ENCODE results near the gene SRRM4.
A peak's percentile ranks its signal among the peaks of the same experiment; 100 is the strongest.
"Not testable (repeated sequence)": the region's sequence is repeated elsewhere in the genome, so short reads cannot be mapped to it uniquely, and the experiment has no call there.

The SRRM4 gene

DNA sequence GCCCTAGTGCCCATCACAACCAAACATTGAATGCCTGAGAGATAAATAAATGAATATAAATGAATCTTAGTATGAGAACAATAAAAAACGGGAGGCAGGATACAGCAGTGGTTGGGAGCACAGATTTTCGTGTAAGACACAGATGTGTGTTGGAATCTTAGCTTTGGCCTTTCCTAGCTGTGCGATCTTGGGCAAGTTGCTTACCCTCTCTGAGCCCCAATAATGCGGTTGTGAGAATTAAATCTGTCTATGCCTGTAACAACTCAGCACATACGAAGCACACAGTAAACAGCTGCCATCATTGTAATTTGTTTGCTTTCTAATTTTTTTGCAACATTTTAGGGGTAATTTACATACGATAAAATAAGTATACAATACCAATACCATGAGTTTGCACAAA lies 89.8 kb downstream of the SRRM4 start:
- DNase-seq = no peak

DNA sequence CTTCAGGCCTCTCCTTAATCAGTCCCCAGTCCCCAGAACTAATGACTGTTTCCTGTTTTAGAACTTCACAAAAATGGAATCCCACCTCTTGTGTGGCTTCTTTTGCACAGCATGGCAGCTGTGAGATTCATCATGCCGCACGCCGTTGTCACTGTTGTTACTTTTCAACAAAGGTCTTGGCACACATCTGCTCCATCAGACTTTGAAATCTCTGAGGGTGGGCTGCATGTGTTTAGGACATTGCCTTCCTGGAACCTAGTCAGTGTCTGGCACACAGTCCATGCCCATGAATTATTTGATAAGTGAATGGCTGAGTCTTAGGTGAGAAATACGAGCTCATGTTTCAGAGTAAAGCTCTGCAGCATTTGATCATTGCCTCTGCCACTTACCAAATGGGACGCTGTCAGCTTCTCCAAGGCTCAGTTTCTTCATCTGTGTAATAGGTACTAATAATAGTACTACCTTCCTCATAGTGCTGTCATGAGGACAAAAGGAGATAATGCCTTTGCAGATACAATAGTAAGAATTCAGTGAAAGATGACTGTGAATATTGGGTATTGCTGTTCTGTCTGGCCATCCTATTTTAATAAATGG lies 90.4 kb downstream of the SRRM4 start:
- DNase-seq = no peak

DNA sequence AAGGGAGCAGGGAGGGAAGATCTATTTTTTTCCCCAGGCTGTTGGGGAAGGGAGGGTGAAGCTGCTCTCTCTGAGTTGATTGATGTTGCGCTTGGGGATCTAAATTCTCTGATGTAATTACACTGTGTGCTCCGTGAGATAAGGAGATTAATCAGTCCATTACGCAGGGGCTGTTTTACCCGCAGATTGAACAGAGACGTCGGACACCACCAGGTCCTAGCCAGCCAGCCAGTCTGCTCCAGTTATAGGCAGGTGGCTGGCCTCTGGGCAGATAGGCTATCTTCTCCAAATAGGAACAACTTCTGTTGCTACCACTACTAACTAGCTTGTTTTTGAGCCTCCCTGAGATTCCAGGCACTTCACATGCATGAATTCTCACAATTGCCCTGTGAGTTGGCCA lies 91.1 kb downstream of the SRRM4 start:
- DNase-seq = no peak

DNA sequence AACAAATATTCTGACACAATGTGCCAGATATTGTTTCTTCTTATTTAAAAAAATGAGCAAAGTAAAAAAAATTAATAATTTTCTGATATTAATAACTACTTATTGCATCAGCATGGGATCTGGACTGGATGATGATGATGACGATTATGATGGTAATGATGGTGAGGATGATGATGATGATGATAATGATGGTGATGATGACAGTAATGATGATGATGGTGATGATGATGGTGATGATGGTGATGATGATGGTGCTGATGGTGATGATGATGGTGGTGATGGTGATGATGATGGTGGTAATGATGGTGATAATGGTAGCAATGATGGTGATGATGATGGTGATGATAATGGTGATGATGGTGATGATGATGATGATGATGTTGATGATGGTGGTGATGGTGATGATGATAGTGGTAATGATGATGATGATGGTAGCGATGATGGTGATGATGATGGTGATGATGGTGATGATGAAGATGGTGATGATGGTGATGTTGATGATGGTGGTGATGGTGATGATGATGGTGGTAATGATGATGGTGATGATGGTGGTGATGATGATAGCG lies 94.0 kb downstream of the SRRM4 start:
- DNase-seq = no peak

DNA sequence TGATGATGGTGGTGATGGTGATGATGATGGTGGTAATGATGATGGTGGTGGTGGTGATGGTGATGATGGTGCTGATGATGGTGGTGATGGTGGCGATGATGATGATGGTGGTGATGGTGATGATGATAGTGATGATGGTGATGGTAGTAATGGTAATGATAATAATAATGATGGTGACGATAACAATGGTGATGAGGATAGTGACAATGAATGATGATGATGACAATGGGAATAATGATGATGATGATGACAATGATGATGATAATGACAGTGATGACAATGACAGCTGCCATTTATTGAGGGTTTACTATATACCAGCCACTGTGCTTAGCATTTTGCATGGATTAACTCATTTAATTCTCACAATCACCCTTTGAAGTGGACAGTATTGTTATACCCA lies 94.6 kb downstream of the SRRM4 start:
- DNase-seq = no peak

DNA sequence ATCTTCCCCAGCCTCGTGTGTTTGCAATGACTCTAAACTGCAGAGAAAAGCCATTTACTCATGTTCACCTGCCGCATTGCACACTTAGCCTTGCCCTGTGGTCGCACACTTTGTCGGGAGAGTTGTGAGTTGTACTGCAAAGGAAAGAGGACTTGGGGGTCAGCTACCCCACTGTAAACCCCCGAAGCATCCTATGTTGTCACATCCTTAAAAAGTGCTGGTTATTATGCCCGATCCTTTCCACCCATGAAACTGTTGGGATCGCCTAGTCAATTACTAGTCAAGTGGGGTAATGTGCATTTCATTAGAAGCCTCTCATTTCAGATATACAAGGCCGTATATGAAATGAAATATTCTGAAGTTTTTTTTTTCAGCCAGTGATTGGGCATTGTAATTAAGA lies 98.2 kb downstream of the SRRM4 start:
- DNase-seq = no peak

DNA sequence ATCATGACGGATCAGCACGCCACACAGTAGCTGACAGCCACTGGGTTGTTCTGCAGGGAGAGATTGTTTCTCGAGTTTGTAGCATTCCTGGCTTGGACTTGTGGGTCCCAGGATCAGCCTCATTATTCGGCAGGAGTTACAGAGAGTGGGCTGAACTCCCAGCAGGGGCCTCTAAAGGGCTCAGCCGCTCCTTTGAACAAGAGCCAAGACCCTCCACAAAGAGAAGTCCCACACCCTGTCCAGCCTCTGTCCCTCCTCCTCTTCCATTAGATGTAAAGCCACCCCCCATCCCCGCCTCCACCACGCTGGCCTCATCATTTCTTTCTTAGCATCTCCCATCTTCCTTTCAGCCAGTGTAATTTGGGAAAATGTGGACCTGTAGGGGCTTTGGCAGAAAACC lies 100.7 kb downstream of the SRRM4 start:
- no peak for DNase-seq

DNA sequence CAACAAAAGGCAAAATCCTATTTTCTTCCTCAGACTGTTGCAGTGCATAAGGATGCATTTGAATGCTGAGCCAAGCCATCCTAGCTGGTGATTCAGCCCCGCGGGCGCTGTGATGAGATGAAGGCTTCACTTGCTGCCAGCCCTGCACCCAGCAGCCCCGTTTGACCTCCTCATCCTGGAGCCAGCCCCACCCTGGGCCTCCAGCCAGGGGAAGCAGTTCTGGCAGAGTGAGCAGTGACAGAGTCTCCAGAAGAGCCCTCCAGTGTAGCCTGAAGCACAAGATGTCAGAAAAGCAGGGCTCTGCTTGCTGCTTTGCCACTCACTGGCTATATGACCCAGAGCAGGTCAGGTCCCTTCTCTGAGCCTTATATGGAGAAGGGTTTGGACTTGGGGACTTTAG lies 101.2 kb downstream of the SRRM4 start:
- DNase-seq = no peak

DNA sequence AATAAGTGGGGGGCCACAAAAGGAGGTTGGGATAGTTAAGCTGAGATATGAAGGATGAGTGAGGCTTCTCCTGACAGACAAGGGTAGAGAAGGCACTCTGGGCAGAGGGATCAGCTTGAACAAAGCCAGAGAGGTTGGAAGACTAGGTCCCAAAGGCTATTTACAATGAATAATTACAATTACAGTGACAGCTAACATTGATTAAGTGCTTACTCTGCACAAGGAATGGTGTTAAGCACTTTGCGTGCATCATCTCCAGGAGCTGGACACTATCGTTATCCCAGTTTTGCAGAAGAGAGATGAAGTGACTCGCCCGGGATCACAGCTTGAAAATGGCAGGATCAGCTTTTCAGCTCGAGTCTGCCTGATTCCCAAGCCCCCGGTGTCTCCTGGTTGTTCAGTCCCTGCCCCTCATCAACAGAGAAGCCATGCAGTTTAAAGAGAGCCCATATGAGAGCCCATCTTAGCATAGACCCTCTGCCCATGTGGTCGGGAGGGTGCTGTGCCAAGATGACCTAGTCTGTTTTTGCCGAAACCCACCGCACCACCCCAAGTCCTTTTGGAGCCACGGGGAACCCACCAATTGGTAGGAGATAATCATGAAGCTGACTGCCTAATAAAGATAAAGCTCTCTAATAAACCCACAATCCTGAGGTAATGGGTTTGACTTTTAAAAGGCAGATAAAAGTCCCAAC lies 107.5 kb downstream of the SRRM4 start:
- no peak for DNase-seq

DNA sequence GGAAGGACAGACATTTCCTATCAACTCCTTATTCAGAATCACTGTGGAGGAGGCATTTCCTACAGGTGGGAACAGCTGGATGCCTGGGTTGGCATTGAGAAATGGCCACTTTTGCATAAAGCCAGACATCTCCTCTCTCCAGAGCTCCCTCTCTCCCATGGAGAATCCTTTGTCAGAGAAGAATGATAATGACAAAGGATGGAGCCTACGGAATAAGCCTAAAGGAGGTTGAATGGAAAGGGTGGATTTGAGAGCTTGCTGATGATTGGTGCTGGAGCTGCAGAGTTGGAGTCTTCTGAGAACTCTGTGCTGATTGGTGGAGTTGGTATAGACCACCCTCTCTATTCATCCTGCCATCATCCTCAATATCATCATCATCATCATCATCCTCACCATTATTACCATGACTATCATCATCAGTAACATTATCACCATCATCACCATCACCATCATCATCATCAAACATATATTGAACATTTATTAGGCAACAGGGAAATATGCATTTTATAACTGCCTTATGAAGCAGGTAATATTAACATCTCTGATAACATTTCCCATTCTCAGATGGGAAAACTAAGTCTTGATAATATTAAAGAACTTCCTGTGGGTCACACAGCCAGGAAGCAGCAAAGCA lies 108.2 kb downstream of the SRRM4 start:
- DNase-seq = no peak

DNA sequence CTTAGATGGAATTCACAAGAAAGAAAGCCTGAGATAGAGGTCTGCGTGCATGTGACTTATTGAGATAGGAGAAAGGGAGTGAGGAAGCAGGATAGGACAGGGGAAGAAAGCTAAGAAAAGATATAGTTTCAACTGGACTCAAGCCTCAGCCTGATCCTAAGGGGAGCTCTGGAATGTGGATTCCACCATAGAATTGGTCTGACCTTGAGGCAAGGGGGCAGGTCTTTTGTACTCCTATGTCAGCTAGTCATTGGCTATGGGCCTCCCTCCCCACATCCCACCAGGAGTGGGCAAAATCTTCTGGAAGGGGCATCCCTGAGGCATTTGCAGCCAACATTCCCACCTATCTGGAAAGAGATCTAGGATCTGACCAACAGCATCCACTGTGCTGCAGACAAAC lies 108.9 kb downstream of the SRRM4 start:
- DNase-seq = no peak

DNA sequence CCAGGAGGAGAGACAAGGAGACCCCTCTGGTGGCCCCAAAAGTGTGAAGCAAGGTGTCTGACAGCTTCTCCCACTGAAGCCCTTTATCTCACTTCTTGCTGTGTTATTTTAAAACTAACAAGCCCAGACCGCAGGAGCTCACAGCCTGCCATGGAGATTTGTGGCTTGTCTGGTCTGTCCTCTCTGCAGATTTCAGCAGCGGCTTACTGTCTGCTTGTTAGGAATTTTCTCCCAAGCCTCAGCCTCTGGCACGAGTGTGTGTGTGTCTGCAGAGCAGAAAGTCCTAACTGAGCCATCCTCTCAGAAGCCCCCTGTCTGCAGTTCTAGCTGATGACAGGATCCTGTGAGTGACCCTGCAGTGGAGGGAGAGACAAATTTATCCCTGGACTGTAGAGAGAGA lies 109.5 kb downstream of the SRRM4 start:
- no peak for DNase-seq

DNA sequence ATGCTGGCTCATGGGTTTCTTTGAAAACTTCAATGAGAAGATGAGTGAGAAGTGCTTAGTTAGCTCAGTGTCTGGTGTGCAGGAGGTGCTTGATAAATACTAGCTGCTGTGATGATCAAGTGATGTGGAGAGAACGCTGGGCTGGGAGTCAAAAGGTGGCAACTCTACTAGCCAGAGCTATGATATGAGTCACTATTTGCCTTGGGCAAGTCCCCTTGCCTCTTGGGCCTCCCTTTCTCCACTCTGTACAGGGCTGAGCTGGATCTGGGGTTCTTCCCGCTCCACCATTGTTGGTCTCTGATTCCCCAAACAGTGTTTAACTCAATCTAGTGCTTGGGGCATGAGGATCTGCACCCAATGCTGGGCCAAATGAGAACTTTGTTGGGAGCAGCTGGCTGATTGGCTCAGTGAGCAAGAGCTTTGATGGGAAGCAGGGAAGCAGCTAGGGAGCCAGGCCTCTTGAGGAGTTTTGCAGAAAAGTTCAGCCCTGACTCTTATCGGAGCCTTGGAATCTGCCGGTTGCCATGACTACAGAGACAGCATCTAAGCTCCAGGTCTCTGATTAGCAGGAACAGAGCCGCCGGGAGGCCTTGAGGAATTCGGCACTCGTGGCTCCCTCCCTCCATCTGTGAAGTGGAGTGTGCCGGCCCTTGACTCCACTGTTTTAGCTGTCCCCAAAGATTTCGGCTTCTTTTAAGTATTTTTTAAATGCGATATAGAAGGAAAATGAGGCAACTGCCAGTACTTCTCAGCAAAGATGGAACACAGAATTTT lies 115.3 kb downstream of the SRRM4 start:
- DNase-seq = no peak

DNA sequence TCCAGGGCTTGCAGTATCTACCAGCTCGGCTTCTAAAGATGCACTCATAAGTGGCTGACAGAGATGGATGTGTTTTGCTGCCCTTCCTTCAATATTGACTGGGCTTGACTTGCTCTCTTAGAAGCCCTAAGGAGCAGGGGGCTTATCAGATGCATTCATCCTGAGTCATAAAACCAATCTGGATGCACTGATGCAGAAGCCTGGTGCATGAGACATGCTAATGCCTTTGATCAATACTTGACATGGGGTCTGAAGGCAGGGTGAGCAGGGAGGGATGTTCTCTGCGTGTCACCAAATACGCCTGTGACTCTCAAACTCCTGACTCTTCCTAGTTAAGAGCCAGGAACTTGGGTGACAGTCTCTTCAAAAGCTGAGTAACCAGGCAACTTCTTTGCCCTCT lies 119.6 kb downstream of the SRRM4 start:
- DNase-seq = no peak

DNA sequence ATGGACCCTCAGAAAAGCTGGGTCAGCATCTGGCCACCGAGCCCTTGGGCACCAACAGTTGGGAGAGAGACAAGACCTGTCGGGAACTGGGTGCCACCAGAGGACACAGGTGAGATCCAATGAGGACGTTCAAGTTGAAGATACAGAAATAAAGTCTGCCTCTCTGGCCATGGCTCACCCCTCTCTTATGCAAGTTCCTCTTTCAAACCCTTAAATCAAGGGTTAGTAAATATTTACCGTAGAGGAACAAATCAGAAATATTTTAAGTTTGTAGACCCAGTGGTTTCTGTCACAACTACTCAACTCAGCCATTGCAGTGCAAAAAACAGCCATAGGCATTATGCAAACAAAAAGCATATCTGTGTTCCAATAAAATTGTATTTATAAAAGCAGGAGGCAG lies 120.9 kb downstream of the SRRM4 start:
- DNase-seq = no peak

DNA sequence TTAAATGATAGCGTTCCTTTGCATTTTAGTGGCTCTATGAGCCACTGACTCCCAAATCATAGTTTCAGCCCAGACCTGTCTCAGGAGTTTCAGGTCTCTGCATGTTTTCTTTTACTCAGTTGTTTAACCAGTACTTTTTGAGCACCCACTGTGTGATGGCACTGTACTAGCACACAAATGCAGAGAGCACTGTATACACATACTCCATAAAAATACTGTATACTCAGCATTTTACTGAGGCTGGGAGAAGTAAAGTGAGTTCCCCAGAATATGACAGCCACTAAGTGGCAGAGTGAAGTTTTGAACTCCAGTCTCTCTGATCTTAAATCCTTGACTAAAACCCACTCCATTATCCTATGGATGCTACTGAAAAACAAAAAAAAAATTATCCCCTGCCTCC lies 121.4 kb downstream of the SRRM4 start:
- no peak for DNase-seq

DNA sequence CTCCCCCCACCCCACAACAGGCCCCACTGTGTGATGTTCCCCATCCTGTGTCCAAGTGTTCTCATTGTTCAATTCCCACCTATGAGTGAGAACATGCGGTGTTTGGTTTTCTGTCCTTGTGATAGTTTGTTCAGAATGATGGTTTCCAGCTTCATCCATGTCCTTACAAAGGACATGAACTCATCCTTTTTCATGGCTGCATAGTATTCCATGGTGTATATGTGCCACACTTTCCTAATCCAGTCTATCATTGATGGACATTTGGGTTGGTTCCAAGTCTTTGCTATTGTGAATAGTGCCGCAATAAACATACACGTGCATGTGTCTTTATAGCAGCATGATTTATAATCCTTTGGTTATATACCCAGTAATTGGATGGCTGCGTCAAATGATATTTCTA lies 123.6 kb downstream of the SRRM4 start:
- not testable (repeated sequence) for DNase-seq

DNA sequence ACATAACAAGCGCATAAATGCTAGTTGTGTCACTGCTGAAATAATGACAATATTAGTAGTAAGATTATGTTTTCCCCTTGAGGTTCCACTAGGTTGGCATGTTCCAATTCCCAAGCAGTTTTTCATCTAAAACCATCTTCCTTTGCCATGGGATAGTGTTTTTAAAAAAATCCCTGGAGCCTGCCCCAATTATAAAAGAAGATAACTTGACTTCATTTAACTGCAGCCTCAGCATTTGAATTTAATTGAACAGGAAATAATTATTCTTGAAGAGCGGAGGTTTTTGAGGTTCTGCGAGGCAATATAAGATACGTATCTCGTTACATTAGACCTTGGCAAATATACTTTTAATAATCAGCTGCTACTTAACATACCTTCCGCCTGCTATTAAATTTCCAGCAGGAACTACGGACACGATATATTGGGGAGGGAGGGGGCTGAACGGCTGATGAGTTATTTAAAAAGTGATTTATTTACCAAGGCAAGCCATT lies 132.2 kb downstream of the SRRM4 start:
- no peak for DNase-seq

DNA sequence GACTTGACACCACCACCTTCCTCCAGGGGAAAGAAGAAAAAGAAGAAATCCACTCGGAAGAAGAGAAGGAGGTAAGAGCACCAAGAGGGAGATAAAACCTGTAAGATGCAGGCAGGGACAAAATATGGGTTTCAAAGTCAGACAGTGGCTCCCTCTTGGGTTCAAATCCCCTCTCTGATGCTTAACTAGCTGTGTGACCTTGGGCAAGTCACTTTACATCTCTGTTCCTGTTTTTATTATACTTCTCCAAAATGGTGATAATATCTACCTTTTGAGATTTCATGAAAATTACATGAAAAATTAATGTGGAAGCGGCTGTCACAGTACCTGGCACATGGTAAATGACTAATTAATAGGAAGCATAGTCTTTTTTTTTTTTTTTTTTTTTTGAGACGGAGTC lies 133.0 kb downstream of the SRRM4 start:
- no peak for DNase-seq

DNA sequence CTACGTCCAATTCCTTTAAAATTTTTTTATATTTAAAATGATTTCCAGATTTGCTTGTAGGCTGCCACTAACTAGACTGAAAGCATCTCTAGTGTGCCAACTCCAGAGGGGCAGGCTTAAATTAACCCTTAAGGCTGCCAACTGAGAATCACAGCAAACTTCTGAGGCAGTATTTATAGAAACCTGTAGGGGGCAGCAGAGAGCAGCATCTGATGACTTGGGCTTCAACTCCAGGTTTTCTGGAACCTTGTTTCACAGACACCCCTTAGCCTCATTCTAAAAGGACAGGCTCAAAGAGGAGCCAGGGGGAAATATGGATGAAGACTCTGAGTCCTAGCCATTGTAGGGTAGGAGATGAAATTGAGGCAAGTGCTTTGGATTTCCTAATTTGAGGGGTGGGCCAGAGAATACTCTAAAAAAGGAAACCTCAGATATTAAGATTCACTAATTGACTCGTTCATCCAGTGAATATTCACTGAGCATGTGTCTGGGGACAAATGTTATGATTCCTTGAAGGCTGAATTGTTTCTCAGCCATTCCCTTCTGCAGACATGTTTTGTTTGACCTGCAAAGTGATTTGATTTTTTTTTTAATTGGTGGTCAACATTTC lies 134.1 kb downstream of the SRRM4 start:
- DNase-seq = peak; percentile 38

DNA sequence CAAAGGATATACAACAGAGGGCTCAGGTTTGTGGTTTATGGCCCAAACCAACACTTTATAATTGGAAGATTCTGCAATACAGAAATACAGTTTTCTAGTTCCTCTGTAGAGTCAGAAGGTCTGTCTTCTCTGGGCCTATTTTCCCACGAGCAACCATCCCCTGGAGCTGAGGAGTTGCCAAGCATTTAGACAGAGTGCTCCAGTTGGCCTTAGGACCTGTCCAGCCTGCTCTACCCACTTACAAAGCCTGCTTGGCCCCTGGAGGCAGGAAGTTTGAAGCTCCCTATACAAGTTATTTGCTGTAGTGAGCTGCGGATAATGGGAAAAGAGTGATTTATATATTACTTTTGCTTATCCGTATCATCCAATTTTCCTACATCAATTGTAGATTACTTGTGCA lies 136.6 kb downstream of the SRRM4 start:
- no peak for DNase-seq

DNA sequence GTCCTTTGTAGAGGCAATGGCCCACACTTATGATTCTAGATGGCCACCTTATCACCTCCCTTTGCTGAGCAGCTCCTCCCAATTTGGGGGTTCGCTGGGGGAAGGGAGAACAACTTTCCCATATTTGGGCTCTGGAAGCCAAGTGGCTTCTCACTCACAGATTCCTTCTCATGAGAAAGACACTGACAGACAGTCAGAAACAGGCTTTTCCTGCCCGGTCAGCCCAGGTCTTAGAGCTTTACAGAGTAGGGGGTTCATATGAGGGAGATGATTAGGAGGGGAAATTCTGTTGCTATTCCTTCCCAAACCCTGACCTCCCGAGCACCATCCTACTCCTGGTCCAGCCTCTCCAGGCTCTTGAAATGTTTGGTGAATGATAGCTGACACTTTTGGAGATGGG lies 137.3 kb downstream of the SRRM4 start:
- DNase-seq = no peak

DNA sequence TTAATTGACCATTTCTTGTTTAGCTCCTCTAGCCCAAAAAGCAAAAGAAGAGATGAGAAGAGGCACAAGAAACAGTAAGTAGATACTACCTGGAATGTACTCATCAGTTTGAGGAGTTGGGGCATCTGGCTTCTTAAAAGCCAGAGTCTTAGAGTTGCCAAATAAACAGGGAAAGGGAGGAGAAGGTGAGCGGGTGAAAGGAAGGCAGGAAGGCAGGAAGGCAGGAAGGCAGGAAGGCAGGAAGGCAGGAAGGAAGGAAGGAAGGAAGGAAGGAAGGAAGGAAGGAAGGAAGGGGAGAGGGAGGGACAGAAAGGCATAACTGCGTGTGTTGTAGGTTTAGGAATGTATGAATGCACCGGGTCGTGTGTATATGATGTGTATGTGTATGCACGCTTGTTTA lies 140.7 kb downstream of the SRRM4 start:
- DNase-seq = no peak

Data from inflammatory macrophage treated with lipopolysaccharide for 4 hours (primary cell).